ENCODE measurements around the gene MGAT4A. TPM values are rescaled to one million over a fixed set of nuclear protein-coding genes. Genes with fewer than 3 reads are reported as not detected.

Gene MGAT4A
- total RNA-seq, 2 donors from 2014 or later = 44.0 to 80.8 TPM

GRCh38 chr2:98697651-98698337 is 33.1 kb downstream of the MGAT4A start:
- ATAC-seq (ENCODE audit: insufficient number of reproducible peaks, low FRiP score, low read depth) (no peak), DNase-seq (ENCODE audit: low spot score) (no peak)
- no peak overlapping the region for H3K4me3 ChIP-seq
- H3K4me1 ChIP-seq (ENCODE audit: control insufficient read depth in 1 of 2, low read depth in 2 of 2) = peaks cover 27 to 48% of the 10 kb centered on the region in 2 donors
- no peaks in the 10 kb centered on the region for H3K9me3 ChIP-seq
- H3K27ac ChIP-seq = no peak overlapping the region
- no peak for TF ChIP-seq CTCF (IDR thresholded peaks at IDR 0.05)
- no peaks in the 10 kb centered on the region for H3K36me3 ChIP-seq
- H3K27me3 ChIP-seq (replicated peaks; ENCODE audit: insufficient read depth) = no peaks in the 10 kb centered on the region

GRCh38 chr2:98696200-98696599 is 34.7 kb downstream of the MGAT4A start:
- ATAC-seq (ENCODE audit: insufficient number of reproducible peaks, low FRiP score, low read depth) (no peak), DNase-seq (ENCODE audit: low spot score) (no peak)
- Histone ChIP-seq H3K9me3 (no peaks in the 10 kb centered on the region), H3K27ac (no peak overlapping the region), H3K4me1 (ENCODE audit: control insufficient read depth in 1 of 2, low read depth in 2 of 2) (peaks cover 13 to 32% of the 10 kb centered on the region in 2 donors), H3K4me3 (no peak overlapping the region), H3K27me3 (replicated peaks; ENCODE audit: insufficient read depth) (no peaks in the 10 kb centered on the region), H3K36me3 (no peaks in the 10 kb centered on the region)
- TF ChIP-seq CTCF (IDR thresholded peaks at IDR 0.05) = no peak

- DNase-seq (ENCODE audit: low spot score) = no peak
- no peak for TF ChIP-seq CTCF (IDR thresholded peaks at IDR 0.05)
- no peaks in the 10 kb centered on the region for H3K9me3 ChIP-seq
- no peaks in the 10 kb centered on the region for H3K36me3 ChIP-seq
- H3K27ac ChIP-seq = no peak overlapping the region
- H3K4me1 ChIP-seq (ENCODE audit: control insufficient read depth in 1 of 2, low read depth in 2 of 2) = peaks cover 9 to 23% of the 10 kb centered on the region in 2 donors
- no peak for ATAC-seq (ENCODE audit: insufficient number of reproducible peaks, low FRiP score, low read depth)
- H3K27me3 ChIP-seq (replicated peaks; ENCODE audit: insufficient read depth) = no peaks in the 10 kb centered on the region
- H3K4me3 ChIP-seq = no peak overlapping the region
These were observed 35.7 kb downstream of the MGAT4A start for GRCh38 chr2:98695255-98695654.

- no peak for TF ChIP-seq CTCF (IDR thresholded peaks at IDR 0.05)
- peaks cover 9 to 23% of the 10 kb centered on the region in 2 donors for H3K4me1 ChIP-seq (ENCODE audit: control insufficient read depth in 1 of 2, low read depth in 2 of 2)
- H3K4me3 ChIP-seq = no peak overlapping the region
- DNase-seq (ENCODE audit: low spot score) = no peak
- H3K27ac ChIP-seq = no peak overlapping the region
- no peaks in the 10 kb centered on the region for H3K9me3 ChIP-seq
- H3K27me3 ChIP-seq (replicated peaks; ENCODE audit: insufficient read depth) = no peaks in the 10 kb centered on the region
- ATAC-seq (ENCODE audit: insufficient number of reproducible peaks, low FRiP score, low read depth) = no peak
- H3K36me3 ChIP-seq = no peaks in the 10 kb centered on the region
These were observed 37.5 kb downstream of the MGAT4A start for GRCh38 chr2:98693477-98693876.

- H3K27ac ChIP-seq = no peak overlapping the region
- DNase-seq (ENCODE audit: low spot score) (no peak), ATAC-seq (ENCODE audit: insufficient number of reproducible peaks, low FRiP score, low read depth) (no peak)
- no peak for TF ChIP-seq CTCF (IDR thresholded peaks at IDR 0.05)
- no peaks in the 10 kb centered on the region for H3K27me3 ChIP-seq (replicated peaks; ENCODE audit: insufficient read depth)
- H3K4me1 ChIP-seq (ENCODE audit: control insufficient read depth in 1 of 2, low read depth in 2 of 2) = peaks cover 9 to 23% of the 10 kb centered on the region in 2 donors
- H3K9me3 ChIP-seq = no peaks in the 10 kb centered on the region
- H3K4me3 ChIP-seq = no peak overlapping the region
- H3K36me3 ChIP-seq = no peaks in the 10 kb centered on the region
These were observed 38.6 kb downstream of the MGAT4A start for GRCh38 chr2:98692090-98693054.
